NT2/D1 (cell line): ENCODE measurements around the gene FERMT2.

Source experiments
- SUZ12 ChIP-seq: IDR thresholded peaks from 2 replicates; pipeline ENCODE4 v1.6.1; 2011; ENCODE audit not compliant: insufficient read length, insufficient read depth; ENCODE audit errors: extremely low read depth
- YY1 ChIP-seq: IDR thresholded peaks from 2 replicates; pipeline ENCODE4 v1.6.1; 2011; ENCODE audit not compliant: insufficient read length, insufficient read depth
- ZNF274 ChIP-seq: IDR thresholded peaks from 2 replicates; pipeline ENCODE4 v1.6.1; 2011; ENCODE audit warnings: mild to moderate bottlenecking, low read depth, low read length

DNA sequence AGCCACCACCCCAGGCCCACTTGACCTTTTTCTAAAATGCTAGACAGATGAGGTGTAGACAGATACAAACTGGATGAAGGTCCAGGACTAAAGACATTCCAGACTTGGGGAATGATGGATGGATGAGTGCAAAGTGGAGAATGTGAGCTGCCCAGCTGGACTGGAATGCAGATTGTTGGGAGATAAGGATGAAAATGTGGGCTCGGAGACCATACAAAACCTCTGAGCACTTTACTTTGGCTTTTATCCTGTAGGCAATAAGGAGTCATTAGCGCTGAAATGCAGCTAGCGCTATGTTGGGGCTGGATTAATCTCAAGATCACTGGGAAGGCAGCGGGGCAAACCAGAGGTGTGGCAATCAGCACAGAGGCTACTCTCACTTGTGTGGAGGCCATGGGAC lies 94.7 kb downstream of the FERMT2 start:
- TF ChIP-seq YY1 = no peak
- no peak for TF ChIP-seq ZNF274
- no peak for TF ChIP-seq SUZ12
